Measurements from ENCODE around the gene FNIP2. TPM values are rescaled to one million over a fixed set of nuclear protein-coding genes. Genes with fewer than 3 reads are reported as not detected.
A peak's percentile ranks its signal among the peaks of the same experiment; 100 is the strongest.

The FNIP2 gene
- total and polyA plus RNA-seq, 9 of the 15 experiments (the other 6 are each of a cell fraction or from before 2014, with no cell fraction given): 1.7 to 15.5 (median 8.3) TPM

DNA sequence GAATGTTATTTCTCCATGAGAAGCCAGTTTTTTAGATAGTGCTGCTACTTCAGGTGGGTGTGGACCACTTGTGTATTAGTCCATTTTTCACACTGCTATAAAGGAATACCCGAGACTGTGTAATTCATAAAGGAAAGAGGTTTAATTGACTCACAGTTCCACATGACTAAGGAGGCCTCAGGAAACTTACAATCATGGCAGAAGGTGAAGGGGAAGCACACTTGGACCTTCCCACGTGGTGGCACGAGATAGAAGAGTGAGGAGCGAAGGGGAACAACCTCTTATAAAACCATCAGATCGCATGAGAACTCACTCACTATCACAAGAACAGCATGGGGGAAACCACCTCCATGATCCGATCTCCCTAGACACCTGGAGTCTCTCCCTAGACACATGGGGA lies 42.2 kb upstream of the FNIP2 start (continued):
- TF ChIP-seq, protein P1, sequence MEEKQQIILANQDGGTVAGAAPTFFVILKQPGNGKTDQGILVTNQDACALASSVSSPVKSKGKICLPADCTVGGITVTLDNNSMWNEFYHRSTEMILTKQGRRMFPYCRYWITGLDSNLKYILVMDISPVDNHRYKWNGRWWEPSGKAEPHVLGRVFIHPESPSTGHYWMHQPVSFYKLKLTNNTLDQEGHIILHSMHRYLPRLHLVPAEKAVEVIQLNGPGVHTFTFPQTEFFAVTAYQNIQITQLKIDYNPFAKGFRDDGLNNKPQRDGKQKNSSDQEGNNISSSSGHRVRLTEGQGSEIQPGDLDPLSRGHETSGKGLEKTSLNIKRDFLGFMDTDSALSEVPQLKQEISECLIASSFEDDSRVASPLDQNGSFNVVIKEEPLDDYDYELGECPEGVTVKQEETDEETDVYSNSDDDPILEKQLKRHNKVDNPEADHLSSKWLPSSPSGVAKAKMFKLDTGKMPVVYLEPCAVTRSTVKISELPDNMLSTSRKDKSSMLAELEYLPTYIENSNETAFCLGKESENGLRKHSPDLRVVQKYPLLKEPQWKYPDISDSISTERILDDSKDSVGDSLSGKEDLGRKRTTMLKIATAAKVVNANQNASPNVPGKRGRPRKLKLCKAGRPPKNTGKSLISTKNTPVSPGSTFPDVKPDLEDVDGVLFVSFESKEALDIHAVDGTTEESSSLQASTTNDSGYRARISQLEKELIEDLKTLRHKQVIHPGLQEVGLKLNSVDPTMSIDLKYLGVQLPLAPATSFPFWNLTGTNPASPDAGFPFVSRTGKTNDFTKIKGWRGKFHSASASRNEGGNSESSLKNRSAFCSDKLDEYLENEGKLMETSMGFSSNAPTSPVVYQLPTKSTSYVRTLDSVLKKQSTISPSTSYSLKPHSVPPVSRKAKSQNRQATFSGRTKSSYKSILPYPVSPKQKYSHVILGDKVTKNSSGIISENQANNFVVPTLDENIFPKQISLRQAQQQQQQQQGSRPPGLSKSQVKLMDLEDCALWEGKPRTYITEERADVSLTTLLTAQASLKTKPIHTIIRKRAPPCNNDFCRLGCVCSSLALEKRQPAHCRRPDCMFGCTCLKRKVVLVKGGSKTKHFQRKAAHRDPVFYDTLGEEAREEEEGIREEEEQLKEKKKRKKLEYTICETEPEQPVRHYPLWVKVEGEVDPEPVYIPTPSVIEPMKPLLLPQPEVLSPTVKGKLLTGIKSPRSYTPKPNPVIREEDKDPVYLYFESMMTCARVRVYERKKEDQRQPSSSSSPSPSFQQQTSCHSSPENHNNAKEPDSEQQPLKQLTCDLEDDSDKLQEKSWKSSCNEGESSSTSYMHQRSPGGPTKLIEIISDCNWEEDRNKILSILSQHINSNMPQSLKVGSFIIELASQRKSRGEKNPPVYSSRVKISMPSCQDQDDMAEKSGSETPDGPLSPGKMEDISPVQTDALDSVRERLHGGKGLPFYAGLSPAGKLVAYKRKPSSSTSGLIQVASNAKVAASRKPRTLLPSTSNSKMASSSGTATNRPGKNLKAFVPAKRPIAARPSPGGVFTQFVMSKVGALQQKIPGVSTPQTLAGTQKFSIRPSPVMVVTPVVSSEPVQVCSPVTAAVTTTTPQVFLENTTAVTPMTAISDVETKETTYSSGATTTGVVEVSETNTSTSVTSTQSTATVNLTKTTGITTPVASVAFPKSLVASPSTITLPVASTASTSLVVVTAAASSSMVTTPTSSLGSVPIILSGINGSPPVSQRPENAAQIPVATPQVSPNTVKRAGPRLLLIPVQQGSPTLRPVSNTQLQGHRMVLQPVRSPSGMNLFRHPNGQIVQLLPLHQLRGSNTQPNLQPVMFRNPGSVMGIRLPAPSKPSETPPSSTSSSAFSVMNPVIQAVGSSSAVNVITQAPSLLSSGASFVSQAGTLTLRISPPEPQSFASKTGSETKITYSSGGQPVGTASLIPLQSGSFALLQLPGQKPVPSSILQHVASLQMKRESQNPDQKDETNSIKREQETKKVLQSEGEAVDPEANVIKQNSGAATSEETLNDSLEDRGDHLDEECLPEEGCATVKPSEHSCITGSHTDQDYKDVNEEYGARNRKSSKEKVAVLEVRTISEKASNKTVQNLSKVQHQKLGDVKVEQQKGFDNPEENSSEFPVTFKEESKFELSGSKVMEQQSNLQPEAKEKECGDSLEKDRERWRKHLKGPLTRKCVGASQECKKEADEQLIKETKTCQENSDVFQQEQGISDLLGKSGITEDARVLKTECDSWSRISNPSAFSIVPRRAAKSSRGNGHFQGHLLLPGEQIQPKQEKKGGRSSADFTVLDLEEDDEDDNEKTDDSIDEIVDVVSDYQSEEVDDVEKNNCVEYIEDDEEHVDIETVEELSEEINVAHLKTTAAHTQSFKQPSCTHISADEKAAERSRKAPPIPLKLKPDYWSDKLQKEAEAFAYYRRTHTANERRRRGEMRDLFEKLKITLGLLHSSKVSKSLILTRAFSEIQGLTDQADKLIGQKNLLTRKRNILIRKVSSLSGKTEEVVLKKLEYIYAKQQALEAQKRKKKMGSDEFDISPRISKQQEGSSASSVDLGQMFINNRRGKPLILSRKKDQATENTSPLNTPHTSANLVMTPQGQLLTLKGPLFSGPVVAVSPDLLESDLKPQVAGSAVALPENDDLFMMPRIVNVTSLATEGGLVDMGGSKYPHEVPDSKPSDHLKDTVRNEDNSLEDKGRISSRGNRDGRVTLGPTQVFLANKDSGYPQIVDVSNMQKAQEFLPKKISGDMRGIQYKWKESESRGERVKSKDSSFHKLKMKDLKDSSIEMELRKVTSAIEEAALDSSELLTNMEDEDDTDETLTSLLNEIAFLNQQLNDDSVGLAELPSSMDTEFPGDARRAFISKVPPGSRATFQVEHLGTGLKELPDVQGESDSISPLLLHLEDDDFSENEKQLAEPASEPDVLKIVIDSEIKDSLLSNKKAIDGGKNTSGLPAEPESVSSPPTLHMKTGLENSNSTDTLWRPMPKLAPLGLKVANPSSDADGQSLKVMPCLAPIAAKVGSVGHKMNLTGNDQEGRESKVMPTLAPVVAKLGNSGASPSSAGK (IDR thresholded peaks at IDR 0.05): peak; percentile 41
- no peak for TF ChIP-seq HLTF (IDR thresholded peaks at IDR 0.05)

Measured in K562 (cell line).